GM23248 (cell line): ENCODE data around the gene TMEM51. TPM values are rescaled to one million over a fixed set of nuclear protein-coding genes. Genes with fewer than 3 reads are reported as not detected.

Experiments
- DNase-seq: peaks from one replicate; pipeline ENCODE4 v3.0.0-alpha.2; 2015
- H2AFZ ChIP-seq: fragments of 200-600 bp; sonication (generic); 2 replicates; pipeline ENCODE4 v1.6.1; 2016; ENCODE audit warnings: antibody characterized with exemption
- H3F3A ChIP-seq: fragments of 200-600 bp; sonication (generic); 2 replicates; pipeline ENCODE4 v1.6.1; 2016; ENCODE audit warnings: mild to moderate bottlenecking, antibody characterized with exemption, mixed run types; ENCODE audit not compliant: insufficient read depth
- H3K27ac ChIP-seq: fragments of 200-600 bp; sonication (generic); 2 replicates; pipeline ENCODE4 v1.5.1; 2016; ENCODE audit warnings: mild to moderate bottlenecking
- H3K27me3 ChIP-seq: fragments of 200-600 bp; sonication (generic); replicated peaks from 2 replicates; pipeline ENCODE4 v1.6.1; 2016; ENCODE audit warnings: mild to moderate bottlenecking; ENCODE audit not compliant: insufficient read depth
- H3K36me3 ChIP-seq: fragments of 200-600 bp; sonication (generic); 2 replicates; pipeline ENCODE4 v1.6.1; 2016; ENCODE audit warnings: low read depth, mild to moderate bottlenecking
- H3K4me1 ChIP-seq: fragments of 200-600 bp; sonication (generic); 2 replicates; pipeline ENCODE4 v1.6.1; 2016; ENCODE audit warnings: mild to moderate bottlenecking; ENCODE audit not compliant: insufficient read depth
- H3K4me2 ChIP-seq: fragments of 200-600 bp; sonication (generic); one replicate; pipeline ENCODE4 v1.6.1; 2016; ENCODE audit warnings: mild to moderate bottlenecking; ENCODE audit not compliant: unreplicated experiment
- H3K4me3 ChIP-seq: fragments of 200-600 bp; sonication (generic); 2 replicates; pipeline ENCODE4 v1.5.1; 2016; ENCODE audit warnings: mild to moderate bottlenecking
- H3K79me2 ChIP-seq: fragments of 200-600 bp; sonication (generic); 2 replicates; pipeline ENCODE4 v1.6.1; 2016; ENCODE audit warnings: mild to moderate bottlenecking; ENCODE audit not compliant: insufficient read depth
- H3K9ac ChIP-seq: fragments of 200-600 bp; sonication (generic); 2 replicates; pipeline ENCODE4 v1.6.1; 2016; ENCODE audit warnings: mild to moderate bottlenecking
- H3K9me2 ChIP-seq: fragments of 200-600 bp; sonication (generic); 2 replicates; pipeline ENCODE4 v1.6.1; 2016; ENCODE audit warnings: mixed run types, mild to moderate bottlenecking, moderate library complexity; ENCODE audit not compliant: insufficient read depth
- H3K9me3 ChIP-seq: fragments of 200-600 bp; sonication (generic); one replicate; pipeline ENCODE4 v1.6.1; 2017; ENCODE audit warnings: low read depth
- H4K20me1 ChIP-seq: fragments of 200-600 bp; sonication (generic); 2 replicates; pipeline ENCODE4 v1.6.0; 2016; ENCODE audit not compliant: insufficient read depth
- EZH2 ChIP-seq: fragments of 200-600 bp; sonication (generic); IDR thresholded peaks from 2 replicates; pipeline ENCODE4 v1.6.1; 2018; ENCODE audit warnings: antibody characterized with exemption, mild to moderate bottlenecking; ENCODE audit not compliant: insufficient read depth, poor library complexity, severe bottlenecking
- EZH2phosphoT487 ChIP-seq: fragments of 200-600 bp; sonication (generic); IDR thresholded peaks from 2 replicates; pipeline ENCODE4 v1.6.1; 2018; ENCODE audit warnings: antibody characterized with exemption, moderate library complexity, mild to moderate bottlenecking, low read depth; ENCODE audit not compliant: insufficient read depth
- WGBS, 2 experiments: methylation state at CpG; one replicate each; pipeline ENCODE4 v1.1.6; 2015 to 2017; ENCODE audit warnings: low lambda C conversion rate in 2 of 2, low coverage in 1 of 2; ENCODE audit errors: missing lambda C conversion rate in 2 of 2; 5-methylcytosine and 5-hydroxymethylcytosine counted together
- in situ Hi-C: fragments of 300-500 bp; cut with MboI; formaldehyde crosslinking; loops from 2 replicates; pipeline ENCODE4 v1.15.0; 2020
- polyA plus RNA-seq: library from polyadenylated mRNA; unstranded; fragments of >200 nt; fragmentation: Nextera tagmentation; extraction: Ambion mirVana; gene quantifications from 2 replicates; pipeline ENCODE4 v1.2.1, GENCODE V29; 2016
- total RNA-seq: library from RNA; depleted of rRNA; stranded (reverse); fragments of >200 nt; shearing (Covaris generic); gene quantifications from 2 replicates; pipeline ENCODE4 v1.2.3, GENCODE V29; 2014

TMEM51 gene
- total and polyA plus RNA-seq, 2 experiments from 2014 or later, result 0.54 to 0.55 TPM

GRCh38 chr1:15176120-15176519 lies 22.6 kb downstream of the TMEM51 start:
- H3K9me3 ChIP-seq, result no peaks in the 10 kb centered on the region
- no peaks in the 10 kb centered on the region for H3K79me2 ChIP-seq
- no peak overlapping the region for H3K27ac ChIP-seq
- WGBS, 2 experiments, result 94 to 95% methylated on average over 7 of the region's 7 CpGs
- no peak overlapping the region for H2AFZ ChIP-seq
- H4K20me1 ChIP-seq, result no peaks in the 10 kb centered on the region
- in situ Hi-C loops, result no loop called here
- TF ChIP-seq EZH2phosphoT487 (no peak), EZH2 (no peak)
- no peak overlapping the region for H3K4me3 ChIP-seq
- H3K36me3 ChIP-seq, result no peaks in the 10 kb centered on the region
- peaks cover 19% of the 10 kb centered on the region for H3K4me1 ChIP-seq
- H3F3A ChIP-seq, result peaks cover 23% of the 10 kb centered on the region
- H3K9me2 ChIP-seq, result no peaks in the 10 kb centered on the region
- H3K4me2 ChIP-seq, result no peak overlapping the region
- H3K27me3 ChIP-seq, result no peaks in the 10 kb centered on the region
- DNase-seq, result no peak
- no peak overlapping the region for H3K9ac ChIP-seq

GRCh38 chr1:15176898-15177665 lies 23.5 kb downstream of the TMEM51 start:
- H2AFZ ChIP-seq, result no peak overlapping the region
- in situ Hi-C loops, result no loop called here
- no peaks in the 10 kb centered on the region for H3K79me2 ChIP-seq
- no peak for DNase-seq
- H3K9me3 ChIP-seq, result no peaks in the 10 kb centered on the region
- H3K27ac ChIP-seq, result no peak overlapping the region
- no peaks in the 10 kb centered on the region for H3K27me3 ChIP-seq
- H3K4me3 ChIP-seq, result no peak overlapping the region
- H3K9ac ChIP-seq, result no peak overlapping the region
- no peaks in the 10 kb centered on the region for H3K9me2 ChIP-seq
- no peak overlapping the region for H3K4me2 ChIP-seq
- TF ChIP-seq EZH2 (no peak), EZH2phosphoT487 (no peak)
- no peaks in the 10 kb centered on the region for H3K36me3 ChIP-seq
- peaks cover 23% of the 10 kb centered on the region for H3F3A ChIP-seq
- WGBS, 2 experiments, result 88% methylated on average over 7 of the region's 7 CpGs
- H4K20me1 ChIP-seq, result no peaks in the 10 kb centered on the region
- H3K4me1 ChIP-seq, result peaks cover 19% of the 10 kb centered on the region

- Histone ChIP-seq H3K36me3 (no peaks in the 10 kb centered on the region), H3K9me2 (no peaks in the 10 kb centered on the region), H3K4me1 (peaks cover 19% of the 10 kb centered on the region), H4K20me1 (no peaks in the 10 kb centered on the region), H3K27me3 (no peaks in the 10 kb centered on the region), H3K9me3 (no peaks in the 10 kb centered on the region), H3K27ac (no peak overlapping the region), H3F3A (peaks cover 23% of the 10 kb centered on the region), H3K9ac (no peak overlapping the region), H3K4me3 (no peak overlapping the region), H3K79me2 (no peaks in the 10 kb centered on the region), H2AFZ (no peak overlapping the region), H3K4me2 (no peak overlapping the region)
- DNase-seq, result no peak
- 90 to 92% methylated on average over 14 of the region's 14 CpGs for WGBS, 2 experiments
- in situ Hi-C loops, result no loop called here
- no peak for TF ChIP-seq EZH2
- no peak for TF ChIP-seq EZH2phosphoT487
Observed at GRCh38 chr1:15177710-15178166, 24.2 kb downstream of the TMEM51 start.

- peak overlapping the region; percentile 37; the same call in 1 of the 2 replicates for H3K9ac ChIP-seq
- peaks cover 19% of the 10 kb centered on the region for H3K4me1 ChIP-seq
- H3K4me2 ChIP-seq, result peak overlapping the region; percentile 72
- H3K9me2 ChIP-seq, result no peaks in the 10 kb centered on the region
- H3K27me3 ChIP-seq, result no peaks in the 10 kb centered on the region
- no peak overlapping the region for H2AFZ ChIP-seq
- in situ Hi-C loops, result no loop called here
- H3K4me3 ChIP-seq, result no peak overlapping the region
- 30 to 32% methylated on average over 9 of the region's 9 CpGs for WGBS, 2 experiments
- no peaks in the 10 kb centered on the region for H3K36me3 ChIP-seq
- no peaks in the 10 kb centered on the region for H3K9me3 ChIP-seq
- H3K79me2 ChIP-seq, result no peaks in the 10 kb centered on the region
- peak overlapping the region; percentile 68 for H3K27ac ChIP-seq
- no peak for TF ChIP-seq EZH2
- no peak for TF ChIP-seq EZH2phosphoT487
- DNase-seq, result peak; percentile 95
- peaks cover 23% of the 10 kb centered on the region for H3F3A ChIP-seq
- no peaks in the 10 kb centered on the region for H4K20me1 ChIP-seq
Observed at GRCh38 chr1:15178571-15179484, 25.3 kb downstream of the TMEM51 start.
